ENCODE data around the gene ARID3A. TPM values are rescaled to one million over a fixed set of nuclear protein-coding genes. Genes with fewer than 3 reads are reported as not detected.
"Not testable (repeated sequence)": the region's sequence is repeated elsewhere in the genome, so short reads cannot be mapped to it uniquely, and the experiment has no call there.

ARID3A gene
- polyA plus RNA-seq, 6 donors from 2014 or later, result 0.13 to 1.1 (median 0.59) TPM

DNA sequence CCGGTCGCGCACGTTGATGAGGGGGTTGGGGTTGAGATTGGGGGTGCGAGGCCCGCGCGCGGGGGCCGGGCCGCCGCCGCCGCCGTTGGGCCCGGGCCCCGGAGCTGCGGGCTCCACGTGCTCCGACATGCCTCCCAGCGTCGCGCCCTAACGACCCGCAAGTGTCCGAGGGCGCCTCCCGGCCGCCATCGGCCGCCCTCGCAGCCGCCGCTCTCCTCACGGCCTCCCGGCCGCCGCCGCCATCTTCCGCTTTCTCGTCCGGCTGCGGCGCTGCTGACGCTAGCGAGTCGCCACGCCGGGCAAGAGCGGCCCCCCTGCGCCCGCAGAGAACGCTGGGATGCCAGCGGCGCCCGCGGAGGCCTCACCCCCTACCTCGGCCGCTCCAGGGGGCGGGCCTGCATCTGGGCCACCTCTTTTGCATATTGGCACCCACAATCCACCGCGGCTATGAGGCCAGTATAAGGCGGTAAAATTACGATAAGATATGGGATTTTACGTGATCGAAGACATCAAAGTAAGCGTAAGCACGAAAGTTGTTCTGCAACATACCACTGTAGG, 95.1 kb downstream of the ARID3A start, which contains the start of gene TMEM259:
TMEM259 (minus strand) TSS at position 256 of the 558 bp plus-strand sequence; CDS start at position 129, 127 bp downstream.
- no peaks in the 10 kb centered on the region for H3K9me3 Mint-ChIP-seq
- DNase-seq (peak; percentile 98), ATAC-seq (ENCODE audit: low read depth in 2 of 2) (peak; percentile 84 to 87)
- H3K27ac Mint-ChIP-seq, result peak within 1 kb of the TSS; percentile 99 to 100 (median 100)
- H3K4me3 Mint-ChIP-seq, result peak within 1 kb of the TSS; percentile 87 to 96 (median 94)
- no peaks in the 10 kb centered on the region for H3K36me3 Mint-ChIP-seq
- peaks cover 0 to 7% (median 0%) of the 10 kb centered on the region in 3 donors for H3K27me3 Mint-ChIP-seq
- peaks cover 32 to 40% (median 38%) of the 10 kb centered on the region in 3 donors for H3K4me1 Mint-ChIP-seq

DNA sequence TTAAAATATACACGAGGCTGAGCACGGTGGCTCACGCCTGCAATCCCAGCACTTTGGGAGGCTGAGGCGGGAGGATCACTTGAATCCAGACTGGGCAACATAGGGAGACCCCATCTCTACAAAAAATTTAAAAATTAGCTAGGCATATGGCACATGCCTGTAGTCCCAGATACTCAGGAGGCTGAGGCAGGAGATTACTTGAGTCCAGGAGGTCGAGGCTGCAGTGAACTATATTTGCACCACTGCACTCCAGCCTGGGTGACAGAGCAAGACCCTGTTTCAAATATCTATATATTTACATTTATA, 98.0 kb downstream of the ARID3A start:
- H3K36me3 Mint-ChIP-seq; H3K27ac Mint-ChIP-seq; H3K27me3 Mint-ChIP-seq; ATAC-seq (ENCODE audit: low read depth in 2 of 2); DNase-seq; H3K9me3 Mint-ChIP-seq: not testable (repeated sequence)
- H3K4me1 Mint-ChIP-seq, result peaks cover 19 to 23% (median 22%) of the 10 kb centered on the region in 3 donors
- peak overlapping the region in 2 of 8 donors; percentile 16 to 76 for H3K4me3 Mint-ChIP-seq

DNA sequence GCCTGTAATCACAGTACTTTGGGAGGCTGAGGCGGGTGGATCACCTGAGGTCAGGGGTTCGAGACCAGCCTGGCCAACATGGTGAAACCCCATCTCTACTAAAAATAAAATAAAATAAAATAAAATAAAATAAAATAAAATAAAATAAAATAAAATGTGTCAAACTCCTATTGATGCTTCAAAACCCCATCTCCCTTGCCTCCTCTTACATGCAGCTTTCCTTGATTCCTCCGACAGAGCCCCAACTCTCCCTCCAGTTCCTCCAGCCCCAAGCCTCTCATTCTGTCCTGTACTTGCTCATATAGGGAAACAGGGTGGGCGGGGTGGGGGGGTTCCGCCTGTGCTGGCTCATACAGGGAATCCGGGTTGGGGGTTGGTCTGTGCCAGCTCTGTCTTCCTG, 99.2 kb downstream of the ARID3A start:
- H3K27me3 Mint-ChIP-seq; H3K9me3 Mint-ChIP-seq; DNase-seq; H3K36me3 Mint-ChIP-seq; ATAC-seq (ENCODE audit: low read depth in 2 of 2): not testable (repeated sequence)
- Mint-ChIP-seq H3K27ac (peak overlapping the region in 2 of 6 donors; percentile 15 to 63), H3K4me3 (peak overlapping the region in 3 of 8 donors; percentile 6 to 75 (median 22)), H3K4me1 (peaks cover 22 to 26% (median 24%) of the 10 kb centered on the region in 3 donors)

Other genes starting within 250 kb of the ARID3A start
- 1 to 10 TPM in 4 of 6 donors, under 1 TPM in 1, not detected in 1; 0.77 to 3.6 (median 2.8) TPM for gene FSTL3, start 249.6 kb upstream of the ARID3A start, polyA plus RNA-seq (ENCODE audit: low read depth in 6 of 6)
- gene PRSS57, start 230.6 kb upstream of the ARID3A start, polyA plus RNA-seq (ENCODE audit: low read depth in 6 of 6), result not detected
- gene PALM, start 217.1 kb upstream of the ARID3A start, polyA plus RNA-seq (ENCODE audit: low read depth in 6 of 6), result under 1 TPM in 1 of 6 donors, not detected in 5; 0.35 TPM
- not detected for gene MISP, start 174.9 kb upstream of the ARID3A start, polyA plus RNA-seq (ENCODE audit: low read depth in 6 of 6)
- gene PTBP1, start 128.6 kb upstream of the ARID3A start, polyA plus RNA-seq (ENCODE audit: low read depth in 6 of 6), result 100 to 1,000 TPM in 5 of 6 donors, 10 to 100 TPM in 1; 70.5 to 209 (median 124) TPM
- gene PLPPR3, start 104.1 kb upstream of the ARID3A start, polyA plus RNA-seq (ENCODE audit: low read depth in 6 of 6), result not detected
- not detected for gene AZU1, start 98.2 kb upstream of the ARID3A start, polyA plus RNA-seq (ENCODE audit: low read depth in 6 of 6)
- not detected for gene PRTN3, start 85.0 kb upstream of the ARID3A start, polyA plus RNA-seq (ENCODE audit: low read depth in 6 of 6)
- gene ELANE, start 73.7 kb upstream of the ARID3A start, polyA plus RNA-seq (ENCODE audit: low read depth in 6 of 6), result not detected
- gene CFD, start 66.4 kb upstream of the ARID3A start, polyA plus RNA-seq (ENCODE audit: low read depth in 6 of 6), result 1 to 10 TPM in 5 of 6 donors, not detected in 1; 1.2 to 3.2 (median 1.8) TPM
- 10 to 100 TPM; 34.0 to 89.4 (median 51.1) TPM for gene MED16, start 32.8 kb upstream of the ARID3A start, polyA plus RNA-seq (ENCODE audit: low read depth in 6 of 6)
- gene RNU6-9, start 32.6 kb upstream of the ARID3A start, polyA plus RNA-seq (ENCODE audit: low read depth in 6 of 6), result not detected
- gene R3HDM4, start 12.8 kb upstream of the ARID3A start, polyA plus RNA-seq (ENCODE audit: low read depth in 6 of 6), result 100 to 1,000 TPM; 162 to 209 (median 175) TPM
- under 1 TPM in 4 of 6 donors, not detected in 2; 0.17 to 0.42 (median 0.33) TPM for gene KISS1R, start 8.7 kb upstream of the ARID3A start, polyA plus RNA-seq (ENCODE audit: low read depth in 6 of 6)
- gene WDR18, start 58.3 kb downstream of the ARID3A start, polyA plus RNA-seq (ENCODE audit: low read depth in 6 of 6), result 10 to 100 TPM; 39.9 to 64.1 (median 52.5) TPM
- not detected for gene GRIN3B, start 74.4 kb downstream of the ARID3A start, polyA plus RNA-seq (ENCODE audit: low read depth in 6 of 6)
- gene TMEM259, start 95.1 kb downstream of the ARID3A start, polyA plus RNA-seq (ENCODE audit: low read depth in 6 of 6), result 10 to 100 TPM; 37.2 to 75.5 (median 49.5) TPM
- gene RNU6-2, start 95.5 kb downstream of the ARID3A start, polyA plus RNA-seq (ENCODE audit: low read depth in 6 of 6), result not detected
- gene CNN2, start 100.6 kb downstream of the ARID3A start, polyA plus RNA-seq (ENCODE audit: low read depth in 6 of 6), result 100 to 1,000 TPM; 408 to 648 (median 492) TPM
- gene ABCA7, start 114.1 kb downstream of the ARID3A start, polyA plus RNA-seq (ENCODE audit: low read depth in 6 of 6), result 10 to 100 TPM in 4 of 6 donors, 1 to 10 TPM in 2; 9.4 to 22.5 (median 11.1) TPM
- 100 to 1,000 TPM; 181 to 432 (median 210) TPM for gene ARHGAP45, start 141.1 kb downstream of the ARID3A start, polyA plus RNA-seq (ENCODE audit: low read depth in 6 of 6)
- 100 to 1,000 TPM; 134 to 205 (median 174) TPM for gene POLR2E, start 169.3 kb downstream of the ARID3A start, polyA plus RNA-seq (ENCODE audit: low read depth in 6 of 6)
- 100 to 1,000 TPM; 235 to 356 (median 314) TPM for gene GPX4, start 178.0 kb downstream of the ARID3A start, polyA plus RNA-seq (ENCODE audit: low read depth in 6 of 6)
- 1 to 10 TPM in 4 of 6 donors, under 1 TPM in 2; 0.78 to 2.3 (median 1.3) TPM for gene SBNO2, start 248.2 kb downstream of the ARID3A start, polyA plus RNA-seq (ENCODE audit: low read depth in 6 of 6)